G401.6 (cell line): ENCODE measurements around the gene USP10.

Source experiments
- FAIRE-seq: peaks from 2 replicates; lab custom pipeline; 2012; peaks lifted over from hg19 to GRCh38; lab: Jason Lieb, UNC

The USP10 gene

DNA sequence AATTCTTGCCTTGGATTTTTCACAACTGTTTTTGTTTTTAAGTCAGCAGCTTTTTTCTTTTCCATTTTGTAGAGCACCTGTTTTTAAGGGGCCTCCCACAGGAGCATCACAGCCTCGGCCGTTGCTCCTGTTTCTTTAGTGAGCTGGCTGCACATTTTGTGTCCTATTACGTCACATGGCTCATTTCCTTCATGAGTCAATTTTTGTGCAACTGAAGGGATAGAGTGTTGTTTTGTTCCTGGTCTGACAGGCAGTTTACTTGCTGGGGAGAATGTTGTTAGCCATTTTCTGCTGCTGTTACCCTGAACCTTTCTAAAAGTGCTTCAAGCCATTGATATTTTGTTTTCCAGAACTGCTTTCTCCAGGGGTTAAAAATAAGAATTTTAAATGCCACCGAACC is 75.0 kb downstream of the USP10 start:
- FAIRE-seq = no peak

DNA sequence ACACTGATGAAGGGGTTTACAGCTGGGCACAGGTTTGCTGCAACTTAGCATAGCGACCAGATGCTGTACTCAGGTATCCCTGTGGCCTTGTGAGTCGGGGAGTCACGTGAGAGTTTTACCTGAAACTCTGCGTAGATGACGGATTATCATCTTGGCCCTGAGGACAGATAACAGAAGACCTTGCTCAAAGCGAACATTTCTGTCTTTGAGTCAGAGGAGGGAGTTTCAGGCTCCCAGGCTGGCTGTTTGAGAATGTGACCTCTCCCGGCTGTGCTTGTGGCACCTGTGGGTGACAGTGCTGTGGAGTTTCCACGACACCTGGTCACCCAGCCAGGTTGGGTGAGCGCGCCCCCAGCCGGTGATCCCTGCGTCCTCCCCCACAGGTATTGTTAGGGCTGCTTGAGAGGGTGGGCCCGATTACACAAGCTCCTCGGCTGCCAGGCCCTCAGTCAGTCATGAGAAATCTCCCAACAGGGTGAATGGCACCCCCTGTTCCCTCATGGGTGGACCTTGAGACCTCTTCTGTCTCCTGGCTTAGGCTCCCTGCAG is 75.5 kb downstream of the USP10 start:
- FAIRE-seq = no peak

GRCh38 chr16:84777435-84777834 is 77.6 kb downstream of the USP10 start:
- FAIRE-seq = no peak

- no peak for FAIRE-seq
Measured at GRCh38 chr16:84778720-84779119, 78.9 kb downstream of the USP10 start.

DNA sequence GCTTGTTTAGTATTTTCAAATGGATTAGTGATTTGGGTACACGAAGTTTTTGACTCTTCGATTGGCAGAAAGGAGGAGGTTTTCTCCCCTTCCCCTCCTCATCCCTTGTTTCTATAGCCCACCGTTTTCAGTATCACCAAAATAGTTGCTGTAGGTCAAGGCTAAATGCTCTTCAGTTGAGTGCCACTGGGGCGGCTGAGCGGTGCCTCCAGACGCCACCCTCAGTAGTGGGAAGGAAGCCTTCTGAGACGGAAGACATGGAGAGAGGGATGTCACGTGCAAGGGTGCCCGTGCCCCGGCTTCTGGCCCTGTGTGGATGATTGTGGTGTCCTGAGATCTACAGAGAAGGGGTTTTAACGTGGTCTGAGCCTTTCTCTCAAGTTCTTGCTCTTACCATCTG is 80.3 kb downstream of the USP10 start:
- no peak for FAIRE-seq

DNA sequence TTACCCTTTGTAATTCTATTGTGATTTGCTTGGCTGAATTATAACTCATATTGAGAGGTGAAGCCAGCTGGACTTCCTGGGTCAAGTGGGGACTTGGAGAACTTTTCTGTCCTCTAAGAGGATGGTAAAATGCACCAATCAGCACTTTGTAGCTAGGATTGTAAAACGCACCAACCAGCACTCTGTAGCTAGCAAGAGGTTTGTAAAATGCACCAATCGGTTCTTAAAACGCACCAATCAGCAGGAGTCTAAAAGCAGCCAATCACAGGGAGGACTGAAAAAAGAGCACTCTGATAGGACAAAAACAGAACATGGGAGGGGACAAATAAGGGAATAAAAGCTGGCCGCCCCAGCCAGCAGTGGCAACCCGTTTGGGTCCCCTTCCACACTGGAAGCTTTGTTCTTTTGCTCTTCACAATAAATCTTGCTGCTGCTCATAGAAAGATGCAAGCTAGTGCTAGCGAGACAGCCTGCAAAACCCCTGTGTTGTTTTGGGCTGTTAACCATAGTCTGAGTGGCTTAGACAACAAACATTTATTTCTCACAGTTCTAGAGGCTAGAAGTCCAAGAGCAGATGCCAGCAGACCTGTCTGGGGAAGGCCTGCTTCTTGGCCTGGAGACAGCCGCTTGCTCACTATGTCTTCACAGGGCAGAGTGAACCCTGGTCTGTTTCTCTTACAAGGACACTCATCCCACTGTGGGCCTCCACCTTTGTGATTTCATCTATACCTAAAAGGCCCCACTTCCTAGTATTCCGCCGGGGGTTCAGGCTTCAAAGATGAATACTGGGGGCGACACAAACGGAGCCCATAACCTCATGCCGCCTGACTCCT is 81.0 kb downstream of the USP10 start:
- no peak for FAIRE-seq

GRCh38 chr16:84782846-84783245 is 83.0 kb downstream of the USP10 start:
- FAIRE-seq = no peak

DNA sequence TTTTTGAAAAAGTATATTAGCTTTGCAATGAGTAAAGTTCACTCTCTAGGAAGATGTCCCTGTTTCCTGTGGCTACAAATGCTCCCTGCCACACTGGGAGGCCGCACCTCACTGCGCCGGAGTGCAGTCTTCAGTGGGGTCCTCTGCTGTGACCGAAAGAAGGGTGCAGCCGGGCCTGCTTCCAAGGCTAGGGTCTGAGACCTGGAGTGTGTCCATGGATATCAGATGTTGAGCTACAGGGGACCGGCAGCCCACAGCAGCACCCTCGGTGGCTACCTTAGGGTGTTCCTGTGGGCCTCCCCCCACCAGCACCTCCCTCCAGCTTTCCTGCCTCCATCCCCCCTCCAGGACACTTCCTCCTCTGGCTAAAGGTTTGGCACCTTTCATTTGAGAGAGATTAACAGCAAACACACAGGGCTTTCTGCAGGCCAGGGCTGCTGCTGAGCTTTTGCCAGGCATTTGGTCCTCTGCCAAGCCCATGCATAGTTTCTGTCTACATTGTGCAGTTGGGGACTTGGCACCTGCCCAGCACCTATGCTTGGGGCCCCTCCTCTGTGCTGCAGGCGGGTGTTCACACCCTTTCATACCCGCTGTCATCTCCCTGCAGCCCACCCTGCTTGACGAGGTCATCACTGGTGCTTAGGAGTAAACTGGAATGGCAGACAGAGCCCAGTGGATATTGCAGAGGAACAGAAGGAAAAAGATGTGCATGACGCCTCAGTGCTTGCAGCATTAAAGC is 86.2 kb downstream of the USP10 start:
- no peak for FAIRE-seq

DNA sequence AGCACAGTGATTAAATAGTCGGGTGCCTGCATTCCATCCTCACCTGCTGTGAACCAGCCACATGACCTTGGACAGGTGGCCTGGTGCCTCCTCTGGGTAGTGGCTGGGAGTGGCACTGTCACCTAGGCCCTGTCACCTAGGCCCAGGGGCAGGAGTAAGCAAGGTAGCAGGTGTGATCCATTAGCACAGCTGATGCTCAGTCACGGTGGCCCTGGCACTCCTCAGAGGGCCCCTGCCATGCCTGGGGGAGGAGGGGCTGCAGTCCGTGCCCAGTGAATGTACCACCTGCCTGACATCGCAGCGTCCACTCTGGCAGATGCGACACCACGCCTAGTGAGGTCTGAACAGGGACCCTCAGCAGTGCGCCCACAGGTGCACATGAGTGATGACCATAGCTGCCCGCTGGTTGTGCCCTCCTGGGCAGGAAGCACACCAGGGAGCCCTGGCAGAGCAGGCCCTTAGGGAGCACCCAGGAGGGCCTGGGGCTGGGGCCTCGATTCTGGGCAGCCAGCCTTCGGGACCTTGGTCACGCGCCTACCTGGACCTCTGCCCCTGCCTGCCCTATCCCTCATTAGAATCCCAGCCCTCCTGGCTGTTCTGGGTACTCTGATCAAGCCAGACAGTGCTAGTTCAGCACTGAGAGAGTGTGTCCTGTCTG is 86.9 kb downstream of the USP10 start:
- FAIRE-seq = no peak

GRCh38 chr16:84787263-84787622 is 87.4 kb downstream of the USP10 start:
- no peak for FAIRE-seq

GRCh38 chr16:84788920-84789391 is 89.2 kb downstream of the USP10 start:
- FAIRE-seq = no peak

DNA sequence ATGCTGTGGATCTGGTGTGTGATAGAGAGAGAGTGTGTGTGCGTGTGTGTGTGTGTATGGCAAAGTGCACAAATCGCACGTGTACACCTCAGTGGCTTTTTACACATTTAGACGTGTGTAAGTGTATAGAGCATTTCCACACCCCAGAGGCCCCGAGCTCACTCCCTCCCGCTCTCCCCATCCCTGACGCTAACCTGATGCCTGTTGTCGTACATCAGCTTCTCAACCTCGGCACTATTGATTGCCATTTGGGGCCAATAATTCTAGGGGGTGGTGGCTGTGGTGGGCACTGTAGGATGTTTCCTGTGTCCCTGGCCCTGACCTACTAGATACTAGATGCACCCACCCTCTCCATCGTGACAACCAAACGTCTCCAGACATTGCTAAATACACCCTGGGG is 89.6 kb downstream of the USP10 start:
- no peak for FAIRE-seq

GRCh38 chr16:84790301-84790700 is 90.5 kb downstream of the USP10 start:
- no peak for FAIRE-seq

DNA sequence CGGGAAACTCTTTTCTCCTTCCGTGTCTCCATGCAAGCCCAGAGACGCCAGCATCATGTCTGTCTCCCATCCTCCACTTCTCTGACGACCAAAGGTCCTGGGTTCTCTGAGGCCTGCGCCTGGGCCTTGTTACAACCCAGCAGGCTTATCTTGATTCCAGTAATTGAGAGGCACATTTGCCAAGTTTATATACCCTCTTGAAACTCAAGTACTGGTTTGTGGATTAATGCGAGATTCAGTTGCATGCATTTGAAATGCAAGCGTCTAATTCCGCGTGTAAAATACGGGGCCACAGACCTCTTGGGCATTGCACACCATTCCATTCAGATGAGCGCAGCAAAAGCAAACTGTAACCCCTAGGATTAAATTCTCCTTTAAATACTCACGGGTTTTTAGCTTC is 91.3 kb downstream of the USP10 start:
- FAIRE-seq = no peak

GRCh38 chr16:84791501-84791900 is 91.7 kb downstream of the USP10 start:
- FAIRE-seq = no peak

DNA sequence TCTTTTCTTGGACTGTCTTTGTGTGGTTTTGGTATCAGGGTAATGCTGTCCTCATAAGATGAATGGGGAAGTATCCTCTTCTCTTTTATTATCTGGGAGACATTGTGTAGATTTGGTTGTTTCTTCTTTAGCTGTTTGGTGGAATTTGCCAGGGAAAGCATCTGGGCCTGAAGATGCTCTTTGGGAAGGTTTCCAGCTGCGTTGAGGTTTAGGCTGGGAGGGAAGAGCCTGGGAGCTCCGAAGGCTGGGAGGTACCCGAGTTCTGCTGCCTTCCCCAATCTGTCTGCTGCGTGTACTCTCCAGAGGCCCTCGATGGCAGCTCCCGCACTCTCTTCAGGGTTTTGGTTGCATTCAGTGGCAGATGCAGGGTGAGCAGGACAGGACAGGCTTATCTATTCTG is 94.4 kb downstream of the USP10 start:
- FAIRE-seq = no peak

DNA sequence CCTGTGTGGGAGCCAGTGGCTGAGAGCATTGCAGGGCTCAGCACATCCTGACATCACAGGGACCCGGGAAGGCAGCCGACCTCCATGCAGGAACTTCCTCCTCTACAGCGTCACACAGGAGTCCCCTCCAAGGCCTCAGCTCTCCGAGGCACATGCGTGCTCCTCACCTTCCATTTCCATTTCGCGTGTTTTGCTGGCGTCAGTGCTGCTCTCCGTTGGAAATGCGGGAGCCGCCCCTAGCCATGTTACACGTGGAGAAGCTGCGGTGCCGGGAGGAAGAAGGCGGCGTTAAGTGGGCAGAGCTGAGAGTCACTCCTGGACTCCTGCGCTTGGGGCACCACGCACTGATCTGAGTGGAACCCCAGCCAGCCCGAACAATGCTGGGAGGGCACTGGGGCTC is 94.8 kb downstream of the USP10 start:
- FAIRE-seq = no peak

- no peak for FAIRE-seq
Measured at GRCh38 chr16:84795329-84796053, 95.7 kb downstream of the USP10 start.

DNA sequence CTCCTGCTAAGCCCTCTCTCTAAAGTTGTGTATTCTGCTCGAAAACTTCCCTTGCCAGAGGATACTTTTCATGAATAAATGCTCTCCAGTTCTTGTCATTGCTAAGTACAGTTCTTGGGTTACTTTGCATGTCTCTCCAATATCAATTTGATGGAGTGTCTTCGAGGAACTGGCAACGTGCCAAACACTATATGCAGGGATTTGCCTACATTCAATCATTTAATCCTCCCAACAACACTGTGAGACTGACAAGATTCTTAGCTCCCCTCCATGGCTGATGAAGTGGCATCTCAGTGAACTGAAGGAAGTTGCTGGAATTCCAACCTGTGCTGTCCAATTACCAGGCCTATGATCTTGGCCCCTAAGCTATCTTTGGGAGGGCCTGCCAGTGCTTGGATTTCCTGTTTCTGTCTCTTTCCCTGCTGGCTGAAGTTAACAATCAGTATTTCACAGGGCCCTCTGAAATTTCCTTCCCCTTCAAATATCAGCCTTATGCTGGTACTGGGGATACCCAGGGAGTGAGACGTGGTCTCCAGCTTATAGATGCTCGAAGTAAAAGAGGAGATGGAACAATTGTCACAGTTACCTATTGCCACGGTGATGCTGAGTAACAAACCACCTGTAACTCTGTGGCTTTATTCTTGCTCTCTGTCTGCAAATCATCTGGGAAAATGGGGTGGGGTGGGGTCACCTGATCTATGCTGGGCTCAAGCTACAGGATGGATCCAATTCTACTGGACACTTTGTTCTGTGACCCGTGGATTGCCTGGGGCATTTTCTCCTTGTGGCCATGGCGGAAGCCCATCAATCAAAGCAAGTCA is 100.6 kb downstream of the USP10 start:
- FAIRE-seq = no peak

DNA sequence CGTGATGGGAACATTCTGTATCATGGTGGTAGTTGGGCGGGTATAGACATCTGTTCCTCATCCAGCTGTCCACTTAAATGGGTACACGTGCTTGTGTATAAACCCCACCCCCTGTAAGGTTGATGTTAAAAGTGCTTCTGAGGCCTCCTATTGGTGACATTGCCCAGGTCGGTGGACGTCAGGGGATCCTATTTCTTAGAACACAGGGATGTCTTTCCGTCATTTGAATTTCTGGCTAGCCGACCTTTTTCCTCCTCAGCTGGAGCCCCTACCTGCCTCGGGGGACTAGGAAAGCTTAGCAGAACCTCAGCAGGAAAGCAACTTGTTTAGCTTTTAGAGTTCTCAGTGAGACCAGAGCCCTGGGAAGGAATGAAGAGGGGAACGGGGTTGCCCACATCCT is 103.3 kb downstream of the USP10 start:
- no peak for FAIRE-seq

DNA sequence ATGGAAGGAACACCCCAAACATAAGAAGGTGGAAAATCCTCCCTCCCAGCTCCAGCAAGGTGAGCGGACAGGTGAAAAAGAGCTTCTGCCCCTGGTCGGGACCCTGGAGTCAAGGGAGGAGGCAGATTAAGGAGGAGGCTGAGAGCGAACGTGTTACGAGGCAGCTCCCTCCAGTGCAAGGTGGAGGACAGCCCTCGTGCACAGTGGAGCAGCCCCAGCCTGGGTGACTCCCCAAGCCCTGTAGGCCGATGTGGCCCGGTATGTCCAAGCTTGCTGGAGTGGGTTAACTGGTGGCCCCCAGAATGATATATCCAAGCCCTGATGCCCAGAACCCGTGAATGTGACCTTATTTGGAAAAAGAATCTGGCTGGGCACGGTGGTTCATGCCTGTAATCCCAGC is 104.5 kb downstream of the USP10 start:
- no peak for FAIRE-seq
